AG09319 (cell line): ENCODE measurements around the gene CHTF8.
A peak's percentile ranks its signal among the peaks of the same experiment; 100 is the strongest.

Source experiments
- DNase-seq: peaks from one replicate; pipeline ENCODE4 v3.0.0-alpha.2; 2010; ENCODE audit warnings: low read depth; ENCODE audit errors: extremely low read depth
- CTCF ChIP-seq: IDR thresholded peaks from 2 replicates; pipeline ENCODE4 v1.5.1; 2011; ENCODE audit warnings: low read depth, mild to moderate bottlenecking, inconsistent platforms, low read length, moderate library complexity

Gene CHTF8

GRCh38 chr16:69114976-69115355 is 17.4 kb downstream of the CHTF8 start:
- TF ChIP-seq CTCF: no peak
- no peak for DNase-seq

GRCh38 chr16:69114346-69114975 is 17.9 kb downstream of the CHTF8 start:
- DNase-seq: no peak
- TF ChIP-seq CTCF: no peak

GRCh38 chr16:69113216-69113615 is 19.2 kb downstream of the CHTF8 start:
- no peak for TF ChIP-seq CTCF
- DNase-seq: no peak

- DNase-seq: no peak
- TF ChIP-seq CTCF: peak; percentile 78
These were observed 19.9 kb downstream of the CHTF8 start for GRCh38 chr16:69112285-69113129.

- DNase-seq: no peak
- TF ChIP-seq CTCF: no peak
These were observed 20.5 kb downstream of the CHTF8 start for GRCh38 chr16:69111876-69112230.

GRCh38 chr16:69111216-69111875 is 21.0 kb downstream of the CHTF8 start:
- no peak for TF ChIP-seq CTCF

GRCh38 chr16:69110406-69110805 is 22.0 kb downstream of the CHTF8 start:
- no peak for TF ChIP-seq CTCF
- DNase-seq: no peak

More at GRCh38 chr16:69111216-69111875, 21.0 kb downstream of the CHTF8 start:
- DNase-seq: no peak
